ENCODE data around the gene UTP14A.
A peak's percentile ranks its signal among the peaks of the same experiment; 100 is the strongest.
"Not testable (repeated sequence)": the region's sequence is repeated elsewhere in the genome, so short reads cannot be mapped to it uniquely, and the experiment has no call there.

Gene UTP14A

GRCh38 chrX:129905787-129906580 lies at the start of gene UTP14A:
TSS of gene UTP14A (plus strand) at chrX:129906164. CDS start at chrX:129906211, 47 bp downstream.
- peak; percentile 90 for DNase-seq (ENCODE audit: low read depth)

DNA sequence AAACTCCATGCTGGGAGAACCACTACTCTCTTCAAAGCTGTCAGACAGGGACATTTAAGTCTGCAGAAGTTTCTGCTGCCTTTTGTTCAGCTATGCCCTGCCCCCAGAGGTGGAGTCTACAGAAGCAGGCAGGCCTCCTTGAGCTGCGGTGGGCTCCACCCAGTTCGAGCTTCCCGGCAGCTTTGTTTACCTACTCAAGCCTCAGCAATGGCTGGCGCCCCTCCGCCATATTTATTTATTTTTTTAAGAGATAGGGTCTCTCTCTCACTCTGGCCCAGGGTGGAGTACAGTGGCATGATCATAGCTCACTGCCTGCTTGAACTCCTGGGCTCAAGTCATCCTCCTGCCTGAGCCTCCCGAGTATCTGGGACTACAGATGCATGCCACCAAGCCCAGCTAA lies 46.8 kb upstream of the UTP14A start:
- DNase-seq (ENCODE audit: low read depth) = not testable (repeated sequence)

- DNase-seq (ENCODE audit: low read depth) = not testable (repeated sequence)
These were observed 39.6 kb upstream of the UTP14A start for GRCh38 chrX:129866321-129866720.

DNA sequence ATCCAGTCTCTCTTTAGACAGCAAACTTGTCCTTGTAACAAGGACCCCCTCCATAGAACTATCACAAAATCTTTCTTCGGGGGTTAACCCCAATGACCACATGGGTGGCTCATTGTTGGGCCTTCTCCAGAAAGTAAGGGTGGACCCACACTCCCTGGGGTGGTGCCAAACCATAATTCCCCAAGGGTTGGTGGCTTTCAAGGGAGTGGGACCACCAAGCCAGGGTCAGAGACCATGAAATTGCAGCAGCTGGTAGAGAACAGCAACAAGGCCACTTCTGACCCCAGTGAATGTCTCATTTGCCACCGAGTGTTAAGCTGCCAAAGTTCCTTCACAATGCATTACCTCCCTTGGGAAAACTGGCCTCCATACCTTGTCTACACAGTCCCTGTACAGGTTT lies 33.4 kb upstream of the UTP14A start:
- DNase-seq (ENCODE audit: low read depth) = no peak

DNA sequence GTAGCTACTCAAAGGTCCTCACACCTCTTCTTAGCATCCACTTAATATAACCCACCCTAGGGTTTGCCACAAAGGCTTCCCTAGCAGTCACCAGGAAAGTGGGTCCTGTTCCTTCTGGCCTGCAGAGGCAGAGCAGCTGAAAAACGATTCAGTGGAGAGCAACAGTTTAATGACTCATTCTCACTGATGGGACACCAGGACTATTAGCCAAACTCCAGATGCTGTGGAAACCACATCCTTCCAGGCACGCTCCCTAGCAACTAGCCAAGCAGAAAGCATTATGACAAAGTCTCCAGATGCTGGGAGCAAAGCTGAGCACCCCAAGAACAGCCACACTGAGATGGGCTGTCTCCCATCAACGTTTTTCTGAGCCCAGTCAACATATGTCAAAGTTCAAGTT lies 30.3 kb upstream of the UTP14A start:
- peak; percentile 83 for DNase-seq (ENCODE audit: low read depth)

DNA sequence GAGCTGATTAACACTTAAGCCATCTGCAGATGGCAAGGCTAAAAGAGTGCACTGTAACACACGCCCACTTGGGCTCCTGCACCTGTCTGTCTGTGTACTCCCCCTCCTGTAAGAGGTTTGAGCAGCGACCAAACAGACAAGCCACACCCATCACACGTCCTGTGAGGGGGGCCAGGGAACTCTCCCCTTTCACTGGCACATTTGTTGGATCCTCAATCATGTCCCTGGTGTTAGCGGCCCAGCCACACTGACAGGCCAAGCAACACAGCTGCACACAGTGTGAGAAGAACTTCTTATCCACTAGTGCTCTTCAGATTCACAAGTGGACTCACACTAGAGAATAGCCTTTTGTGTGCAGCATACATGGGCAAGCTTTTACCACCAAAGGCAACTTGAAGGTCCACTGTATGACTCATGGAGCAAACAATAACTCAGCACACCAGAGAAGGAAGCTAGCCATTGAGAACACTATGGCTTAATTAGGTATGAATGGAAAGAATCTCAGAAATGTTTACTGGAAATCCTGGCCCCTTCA lies 29.1 kb upstream of the UTP14A start:
- DNase-seq (ENCODE audit: low read depth) = peak; percentile 76

DNA sequence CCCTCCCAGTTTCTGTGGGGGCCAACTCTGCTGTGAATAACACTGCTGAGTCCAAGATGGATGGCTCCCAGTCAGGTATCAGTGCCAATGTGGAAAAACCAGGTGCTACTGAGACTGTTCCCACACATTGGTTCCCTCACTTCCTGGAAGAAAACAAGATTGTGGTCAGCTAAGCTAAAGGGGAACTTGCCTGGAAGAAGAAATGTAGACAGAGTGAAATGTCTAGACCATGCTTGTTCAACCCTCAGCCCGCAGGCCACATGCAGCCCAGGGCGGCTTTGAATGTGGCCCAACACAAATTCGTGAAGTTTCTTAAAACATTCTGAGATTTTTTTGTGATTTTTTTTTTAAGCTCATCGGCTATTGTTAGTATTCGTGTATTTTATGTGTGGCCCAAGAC lies 28.6 kb upstream of the UTP14A start:
- DNase-seq (ENCODE audit: low read depth) = no peak

DNA sequence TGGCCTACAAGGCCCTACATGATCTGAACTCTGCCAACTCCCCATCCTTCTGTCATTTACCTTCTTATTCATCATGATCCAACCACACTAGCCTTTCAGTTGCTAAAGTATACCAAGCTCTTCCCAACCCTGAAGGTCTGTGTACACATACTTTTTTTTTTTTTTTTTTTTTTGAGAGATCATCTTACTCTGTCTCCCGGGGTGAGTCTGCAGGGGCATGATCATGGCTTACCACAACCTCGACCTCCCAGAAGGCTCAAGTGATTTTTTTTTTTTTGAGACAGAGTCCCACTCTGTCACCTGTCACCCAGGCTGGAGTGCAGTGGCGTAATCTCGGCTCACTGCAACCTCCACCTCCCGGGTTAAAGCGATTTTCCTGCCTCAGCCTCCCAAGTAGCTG lies 5.9 kb upstream of the UTP14A start:
- no peak for DNase-seq (ENCODE audit: low read depth)

DNA sequence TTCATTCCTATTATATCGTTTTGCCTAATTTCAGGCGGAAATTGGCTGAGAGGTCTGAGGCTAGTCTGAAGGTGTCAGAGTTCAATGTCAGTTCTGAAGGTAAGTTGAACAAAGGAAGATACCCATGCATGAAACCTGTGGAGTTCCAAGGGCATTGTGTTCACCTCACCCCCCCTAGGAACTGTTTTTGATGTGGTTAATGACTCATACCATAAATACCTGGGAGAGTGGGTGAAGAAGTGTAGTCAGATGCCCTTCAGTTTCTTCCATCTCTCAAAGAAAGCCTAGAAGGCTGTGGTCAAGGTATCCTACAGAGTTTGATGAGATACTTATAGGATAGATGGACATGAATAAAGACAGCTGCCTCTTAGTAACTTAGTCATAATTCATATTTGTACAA lies 2.7 kb downstream of the UTP14A start:
- no peak for DNase-seq (ENCODE audit: low read depth)

GRCh38 chrX:129925305-129926092 lies 19.5 kb downstream of the UTP14A start:
- DNase-seq (ENCODE audit: low read depth) = peak; percentile 79

DNA sequence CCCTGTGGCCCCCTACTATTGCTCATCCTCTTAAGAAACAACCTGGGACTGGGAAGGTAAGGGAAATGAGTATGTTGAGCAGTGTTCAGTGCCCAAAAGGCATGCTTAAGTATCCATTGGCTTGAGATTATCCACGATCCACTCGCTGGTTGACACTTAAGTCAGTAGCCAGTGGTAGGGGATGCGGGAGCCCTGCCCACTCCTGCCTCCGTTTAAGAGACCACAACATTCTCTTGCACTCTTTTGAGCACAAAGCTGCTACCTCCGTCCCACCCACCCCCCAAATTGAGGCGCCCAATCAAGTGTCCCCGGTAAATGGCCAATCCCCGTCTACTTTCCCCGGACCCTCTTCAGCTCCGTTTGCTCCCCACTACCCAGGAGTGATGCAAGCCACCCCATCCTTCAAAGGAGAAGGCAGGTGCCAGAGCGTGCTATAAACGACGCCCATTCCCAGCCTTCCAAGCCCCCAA lies 25.0 kb downstream of the UTP14A start:
- DNase-seq (ENCODE audit: low read depth) = no peak

DNA sequence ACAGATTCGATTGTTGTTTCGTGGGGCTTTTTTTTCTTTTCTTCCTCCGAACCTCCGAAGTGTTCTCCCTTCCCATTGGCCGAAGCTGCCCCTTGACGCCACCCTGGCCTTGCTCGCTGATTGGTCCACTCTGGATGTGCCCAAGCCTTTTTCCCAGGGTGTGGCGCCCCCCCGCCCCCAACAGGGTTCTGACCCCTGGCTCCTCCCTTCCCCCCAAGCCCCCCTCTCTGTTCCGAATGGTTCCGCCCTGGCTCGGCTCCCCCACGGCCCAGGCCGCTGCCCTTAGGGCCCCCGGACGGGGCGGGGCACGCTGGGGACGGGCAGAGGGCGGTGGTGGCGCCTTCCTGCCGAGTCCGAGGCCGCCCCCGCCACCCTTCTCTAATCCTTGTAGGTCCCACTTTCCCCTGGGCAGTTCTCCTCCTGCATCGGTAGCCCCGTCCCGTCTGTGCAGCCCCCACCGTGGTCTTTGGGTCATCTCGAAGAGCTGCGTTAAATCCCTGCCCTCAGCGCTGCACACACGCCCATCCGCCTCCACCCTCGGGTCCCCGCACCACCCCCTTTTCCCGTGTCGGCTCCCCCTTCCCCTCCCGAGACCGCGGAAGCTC lies 25.5 kb downstream of the UTP14A start:
- peak; percentile 93 for DNase-seq (ENCODE audit: low read depth)

DNA sequence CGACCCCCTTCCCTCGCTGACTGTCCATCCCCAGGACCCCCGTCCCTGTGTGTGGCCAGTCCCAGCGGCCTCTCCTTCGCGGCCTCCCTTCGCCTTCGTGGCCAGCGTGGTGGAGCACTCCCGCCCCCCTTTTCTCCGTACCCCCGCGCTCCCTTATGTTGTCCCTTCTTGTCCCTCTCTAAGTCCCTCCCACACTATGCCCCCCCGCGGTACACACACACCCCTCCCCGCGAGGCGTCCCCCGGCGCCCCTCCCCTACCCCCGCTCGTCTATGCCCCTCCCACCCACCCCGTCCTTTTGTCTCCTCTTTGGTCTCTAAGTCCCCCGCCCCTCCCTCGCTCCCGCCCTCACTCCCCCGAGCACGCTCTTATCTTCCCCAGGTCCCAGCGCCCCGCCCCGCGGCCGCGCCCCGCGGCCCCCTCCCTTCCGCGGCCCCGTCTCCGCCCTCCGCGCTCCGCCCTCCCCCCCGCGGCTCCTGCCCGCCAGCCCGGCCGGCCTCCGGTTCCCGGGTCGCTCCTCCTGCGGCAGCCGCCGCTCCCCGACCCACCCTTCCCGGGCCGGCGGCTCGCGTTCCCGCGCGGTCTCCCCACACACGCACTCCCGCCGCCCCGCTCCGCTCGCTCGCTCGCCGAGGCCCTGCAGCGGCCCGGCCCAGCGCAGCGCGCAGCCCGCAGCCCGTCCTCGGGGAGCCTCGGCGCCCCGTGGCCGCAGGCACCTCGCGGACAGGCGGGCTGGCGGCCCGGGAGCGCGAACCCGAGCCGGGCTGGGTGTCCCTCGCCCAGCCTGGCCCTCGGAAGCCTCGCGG lies 26.3 kb downstream of the UTP14A start:
- peak; percentile 91 for DNase-seq (ENCODE audit: low read depth)

GRCh38 chrX:129932821-129933321 lies 26.9 kb downstream of the UTP14A start:
- DNase-seq (ENCODE audit: low read depth) = peak; percentile 39

DNA sequence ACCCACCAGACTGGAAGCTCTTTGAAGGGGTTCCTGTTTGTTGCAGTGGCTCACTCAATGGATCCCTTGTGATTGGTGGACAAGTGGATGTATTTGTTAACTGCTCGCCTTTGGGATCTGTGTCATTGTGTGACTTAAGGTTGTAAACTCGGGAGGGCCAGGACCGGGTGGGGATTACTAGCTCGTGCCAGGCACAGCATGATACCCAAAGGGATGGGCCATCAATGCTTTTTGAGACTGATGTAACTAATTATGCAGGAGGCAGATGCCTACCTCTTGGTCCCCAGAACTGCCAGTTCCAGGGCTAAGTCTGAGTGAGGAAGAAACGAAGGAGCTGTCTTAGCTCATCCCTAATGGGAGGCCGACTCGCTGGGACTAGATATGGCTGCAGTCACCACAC lies 27.7 kb downstream of the UTP14A start:
- DNase-seq (ENCODE audit: low read depth) = no peak

- DNase-seq (ENCODE audit: low read depth) = no peak
These were observed 28.5 kb downstream of the UTP14A start for GRCh38 chrX:129934461-129934860.

DNA sequence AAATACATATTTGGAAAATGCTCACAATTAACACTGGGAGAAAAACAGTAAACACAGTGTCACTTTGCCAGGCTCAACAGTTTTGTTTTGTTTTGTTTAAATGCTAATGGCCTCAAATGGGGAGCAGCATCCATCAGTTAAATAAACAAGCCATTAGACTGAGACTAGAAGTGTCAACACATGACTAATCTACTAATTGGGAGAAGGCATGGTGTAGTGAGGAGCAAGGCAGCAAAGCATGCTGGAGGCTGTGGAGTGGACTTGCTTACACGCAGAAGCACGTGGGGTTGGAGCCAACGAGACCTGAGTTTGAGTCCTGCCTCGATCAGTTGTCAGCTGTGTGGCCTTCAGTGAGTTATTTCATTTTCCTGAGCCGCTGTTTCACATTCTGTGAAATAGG lies 29.0 kb downstream of the UTP14A start:
- no peak for DNase-seq (ENCODE audit: low read depth)

- no peak for DNase-seq (ENCODE audit: low read depth)
These were observed 32.1 kb downstream of the UTP14A start for GRCh38 chrX:129938081-129938480.

DNA sequence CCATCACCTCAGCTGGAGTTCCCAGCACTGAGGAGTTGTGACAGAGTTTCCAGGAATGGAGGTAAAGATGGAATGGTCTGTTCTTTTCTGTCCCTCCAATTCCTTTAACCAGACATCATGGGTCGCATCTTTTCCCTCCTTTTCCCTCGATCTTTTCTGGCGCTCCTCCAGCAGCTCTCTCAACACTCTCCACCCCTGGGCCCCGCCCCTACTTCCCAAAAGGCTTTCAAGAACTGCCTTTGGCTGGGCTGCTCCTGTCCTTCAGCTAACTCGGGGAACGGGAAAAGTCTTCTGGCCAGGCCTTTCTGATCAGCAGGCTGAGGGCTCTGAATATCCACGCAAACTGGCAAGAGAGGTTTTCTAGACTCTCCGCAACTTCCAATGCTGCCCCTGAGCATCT lies 34.0 kb downstream of the UTP14A start:
- no peak for DNase-seq (ENCODE audit: low read depth)

- no peak for DNase-seq (ENCODE audit: low read depth)
These were observed 34.8 kb downstream of the UTP14A start for GRCh38 chrX:129940721-129941120.

DNA sequence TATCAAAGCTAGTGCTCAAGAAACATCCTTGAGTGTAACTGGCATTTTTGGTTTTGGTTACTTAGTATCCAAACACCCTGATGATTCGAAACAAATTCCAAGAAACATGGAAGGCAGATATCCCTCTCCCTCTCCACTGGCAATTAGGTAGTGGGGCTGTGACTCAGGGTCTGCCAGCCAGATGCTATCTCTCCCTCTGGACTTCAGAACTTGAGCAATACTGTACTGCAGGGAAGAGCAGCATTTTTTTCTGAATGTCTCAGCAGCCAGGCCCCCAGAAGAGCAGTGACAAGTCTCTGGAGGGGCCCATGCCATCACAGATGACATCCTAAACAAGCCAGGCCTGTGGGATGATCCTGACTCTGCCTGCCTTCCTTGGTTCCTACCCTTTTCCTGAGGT lies 39.2 kb downstream of the UTP14A start:
- peak; percentile 73 for DNase-seq (ENCODE audit: low read depth)

DNA sequence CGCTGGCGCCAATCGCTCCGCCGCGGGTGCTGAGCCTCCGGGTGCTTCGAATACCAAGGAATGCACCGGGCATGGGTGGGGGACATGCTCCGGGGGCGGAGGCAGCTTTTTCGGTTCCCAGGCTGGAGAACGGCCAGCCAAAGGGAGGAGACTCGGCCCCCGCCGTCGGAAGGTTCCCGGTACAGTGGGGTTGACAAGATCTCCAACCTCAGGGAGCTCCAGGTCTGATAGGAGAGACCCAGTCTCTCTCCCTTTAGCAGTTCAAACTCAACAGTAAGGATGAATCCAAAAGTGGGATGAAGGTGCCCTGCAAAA lies 47.3 kb downstream of the UTP14A start:
- no peak for DNase-seq (ENCODE audit: low read depth)

Measured in EH (cell line).